HG03469 (cell line): ENCODE data around the gene NISCH.

ENCODE experiments used
- ATAC-seq: cut with Tn5 transposase; IDR thresholded peaks from one replicate; pipeline ENCODE4 v1.9.1; 2021; ENCODE audit warnings: mild to moderate bottlenecking, moderate library complexity, moderate number of reproducible peaks; ENCODE audit not compliant: unreplicated experiment

The NISCH gene

DNA sequence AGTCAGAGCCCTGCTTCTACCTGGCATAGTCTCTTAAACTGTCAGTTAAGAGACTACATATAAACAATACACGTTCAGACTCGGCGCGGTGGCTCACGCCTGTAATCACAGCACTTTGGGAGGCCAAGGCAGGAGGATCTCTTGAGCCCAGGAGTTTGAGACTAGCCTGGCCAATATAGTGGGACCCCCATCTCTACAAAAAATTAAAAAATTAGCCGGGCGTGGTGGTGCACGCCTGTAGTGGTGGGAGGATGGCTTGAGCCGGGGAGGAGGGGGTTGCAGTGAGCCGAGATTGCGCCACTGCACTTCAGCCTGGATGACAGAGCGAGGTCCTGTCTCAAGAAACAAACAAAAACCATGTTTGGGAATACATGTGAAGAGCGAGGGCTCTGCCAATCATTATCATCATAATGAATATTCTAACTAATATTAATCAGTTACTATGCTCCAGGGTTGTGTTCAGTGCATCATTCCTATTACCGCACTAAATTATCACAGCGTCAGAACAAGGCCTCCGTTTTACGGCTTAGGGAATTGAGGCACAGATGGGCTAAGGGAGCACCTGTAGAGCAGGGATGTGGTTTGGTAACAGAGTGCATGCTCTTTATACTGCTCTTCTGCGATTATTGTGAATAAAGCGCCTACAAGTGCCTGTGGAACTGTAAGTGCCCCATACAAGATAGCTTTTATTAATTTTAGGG, 80.2 kb downstream of the NISCH start:
- no peak for ATAC-seq

DNA sequence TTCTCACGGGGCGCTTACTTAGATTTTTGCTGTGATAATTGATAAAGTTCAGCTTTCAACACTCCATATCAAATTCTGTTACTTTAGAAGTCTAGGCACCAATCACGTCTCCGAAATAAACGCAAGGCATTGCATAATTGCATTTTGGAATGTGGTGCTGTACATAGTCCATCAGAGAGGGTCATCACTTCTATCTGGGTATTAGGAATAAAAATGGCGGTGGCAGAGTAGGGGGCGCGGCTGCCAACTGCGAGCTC, 80.6 kb downstream of the NISCH start:
- ATAC-seq: no peak

DNA sequence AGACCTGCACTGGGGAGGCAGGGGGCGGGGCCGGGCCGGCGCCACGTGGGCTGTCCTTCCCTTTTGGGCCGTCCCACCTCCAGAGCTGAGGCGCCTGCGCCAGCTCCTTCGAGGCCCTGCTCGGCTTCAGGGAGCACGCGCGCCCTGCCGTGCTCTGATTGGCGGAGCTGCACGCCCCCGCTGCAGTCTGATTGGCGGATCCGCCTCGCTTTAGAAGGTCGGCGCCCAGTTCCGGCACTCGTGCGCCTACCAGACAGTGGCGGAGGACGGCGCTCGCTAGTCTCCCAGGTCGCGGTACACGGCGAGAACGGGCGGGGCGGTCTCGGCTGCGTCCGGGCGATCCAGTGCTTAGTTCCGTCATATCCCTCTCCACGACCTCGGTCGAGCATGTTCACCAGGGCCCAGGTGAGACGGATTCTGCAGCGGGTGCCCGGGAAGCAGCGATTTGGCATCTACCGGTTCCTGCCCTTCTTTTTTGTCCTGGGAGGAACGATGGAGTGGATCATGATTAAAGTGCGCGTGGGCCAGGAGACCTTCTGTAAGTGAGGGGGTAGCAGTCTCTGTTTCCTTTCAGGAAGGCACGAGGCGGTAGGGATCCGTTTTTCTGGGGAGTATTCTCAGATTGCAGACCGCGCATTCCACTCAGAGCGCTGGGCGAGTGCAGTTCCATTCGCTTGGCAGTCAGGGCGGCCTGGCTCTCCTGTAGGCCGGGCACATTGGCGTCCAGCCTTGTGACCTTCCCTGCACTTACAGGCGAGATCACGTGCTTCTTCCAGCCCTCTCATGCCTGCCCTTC, 81.2 kb downstream of the NISCH start, which contains the start of gene UQCC5:
TSS of gene UQCC5 (plus strand) at position 237 of the 796 bp plus-strand sequence. CDS start at position 388, 151 bp downstream.
- peak; percentile 83 for ATAC-seq

DNA sequence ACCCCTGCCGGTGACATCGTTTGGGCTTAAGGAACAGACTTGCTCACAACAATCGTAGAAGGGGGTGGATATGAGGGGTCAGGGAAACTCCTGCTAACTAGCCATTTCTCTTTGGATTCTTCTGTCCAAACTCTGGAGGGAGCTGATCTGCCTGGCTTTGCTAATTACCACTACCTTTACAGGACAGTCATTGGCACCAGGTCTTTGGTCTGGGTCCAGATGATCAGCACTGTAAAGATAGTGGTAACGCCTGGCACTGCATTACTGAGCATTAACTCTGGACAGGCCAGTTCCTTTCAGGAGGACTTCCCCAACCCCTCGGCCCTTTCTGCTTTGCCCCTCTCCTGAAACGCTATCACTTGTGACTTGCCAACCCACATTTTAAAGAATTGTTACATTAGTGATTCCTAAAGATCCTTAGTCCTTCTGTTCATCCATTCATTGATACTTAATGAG, 81.8 kb downstream of the NISCH start:
- ATAC-seq: no peak

DNA sequence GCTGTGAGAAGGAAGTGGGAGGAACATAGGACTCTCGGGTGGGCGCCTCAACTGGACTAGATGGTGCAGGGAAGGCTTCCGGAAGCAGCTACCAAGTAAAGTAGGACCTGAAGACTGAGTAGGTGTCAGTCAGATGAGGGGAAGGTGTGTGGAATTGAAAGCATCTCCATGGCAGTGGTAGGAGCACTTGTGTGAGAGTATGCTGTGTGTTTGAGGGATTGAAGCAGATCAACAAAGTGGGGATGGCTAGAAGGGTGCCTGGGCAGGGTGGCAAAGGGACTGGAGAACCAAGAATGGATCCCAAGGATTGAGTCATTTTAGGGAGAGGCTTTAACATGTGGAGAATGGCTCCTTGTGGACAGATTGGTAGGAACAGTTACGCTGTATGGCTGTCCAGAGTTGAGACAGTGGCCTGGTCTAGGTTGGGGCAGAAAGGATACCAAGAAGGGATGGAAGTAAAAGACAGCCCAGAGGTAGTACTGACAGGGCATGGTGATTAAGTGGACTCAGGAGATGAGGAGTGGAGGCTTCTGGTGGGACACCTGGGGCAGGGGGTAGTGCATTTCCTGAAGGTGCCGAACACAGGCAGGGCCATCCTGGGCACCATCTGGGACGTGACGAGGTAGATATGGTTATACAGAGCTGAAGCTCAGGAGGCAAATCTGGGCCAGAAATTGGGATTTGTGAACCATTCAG, 82.5 kb downstream of the NISCH start:
- ATAC-seq: no peak

DNA sequence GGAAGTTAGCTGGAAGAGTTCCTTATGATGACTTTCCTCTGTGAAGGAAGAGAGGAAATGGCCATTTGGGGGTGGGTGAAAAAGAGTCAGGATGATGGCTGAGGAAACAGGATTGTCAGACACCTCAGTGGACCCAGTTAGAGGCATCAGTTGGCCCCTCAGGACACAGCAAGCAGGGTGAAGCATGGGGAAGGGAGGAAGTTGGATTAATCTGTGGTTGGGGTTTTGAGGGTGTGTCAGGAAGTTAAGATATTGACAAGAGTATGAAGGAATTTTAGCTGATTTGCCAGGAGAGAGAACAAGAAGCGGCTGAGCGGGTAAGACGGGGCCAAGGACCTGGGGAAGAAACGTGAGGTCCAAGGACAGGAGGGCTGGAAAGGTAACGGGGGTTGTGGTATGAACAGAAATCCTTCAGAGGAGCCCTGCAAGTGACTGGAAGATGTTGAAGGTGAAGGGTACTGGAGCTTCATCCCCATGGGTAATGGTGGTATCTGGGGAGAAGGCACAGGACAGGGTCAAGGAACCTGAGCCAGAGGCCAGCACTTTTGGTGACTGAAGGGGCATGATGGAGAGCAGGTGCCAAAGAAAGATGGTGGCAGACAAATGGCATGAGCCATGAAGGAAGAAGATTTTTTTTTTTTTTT, 83.7 kb downstream of the NISCH start:
- ATAC-seq: no peak

DNA sequence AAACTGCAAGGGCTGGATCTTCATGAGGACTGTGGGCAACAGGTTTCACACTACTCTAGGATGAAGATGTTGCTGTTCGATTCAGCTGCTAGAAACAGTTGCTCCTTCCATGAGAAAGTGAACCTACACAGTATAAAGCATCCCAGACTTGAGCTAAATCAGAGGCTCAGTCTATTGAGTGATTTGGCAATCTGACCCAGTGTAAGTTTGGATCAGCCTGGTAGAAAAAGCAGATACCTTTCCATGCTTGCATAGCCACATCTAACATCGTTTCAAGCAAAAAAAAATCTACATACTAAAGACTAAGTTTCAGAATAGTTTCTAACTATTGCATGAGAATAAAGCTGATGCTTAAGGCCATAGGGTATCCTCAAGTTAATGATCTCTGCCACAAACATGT, 85.6 kb downstream of the NISCH start:
- no peak for ATAC-seq
